Prostate gland (tissue), 2 donors: Measurements from ENCODE around the gene RNF39. TPM values are rescaled to one million over a fixed set of nuclear protein-coding genes. Genes with fewer than 3 reads are reported as not detected.

Experiments used
- DNase-seq: peaks from one replicate; pipeline ENCODE4 v3.0.0-alpha.2; 2019; ENCODE audit warnings: low spot score
- H3K27ac ChIP-seq, 2 donors: fragments of 200-600 bp; sonication (generic); 2 replicates each; pipeline ENCODE4 v1.5.1; 2017 to 2019
- H3K27me3 ChIP-seq: fragments of 200-600 bp; sonication (generic); replicated peaks from 2 replicates; pipeline ENCODE4 v1.5.1; 2019; ENCODE audit not compliant: insufficient read depth
- H3K36me3 ChIP-seq, 2 donors: fragments of 200-600 bp; sonication (generic); 1 replicate in 1 of 2; 2 replicates in 1 of 2; pipeline versions ENCODE4 v1.5.1 to v1.8.1; 2017 to 2019
- H3K4me1 ChIP-seq: fragments of 200-600 bp; sonication (generic); replicated peaks from 2 replicates; pipeline ENCODE4 v1.5.1; 2019
- H3K4me3 ChIP-seq, 2 donors: fragments of 200-600 bp; sonication (generic); 2 replicates each; pipeline ENCODE4 v1.5.1; 2017 to 2019
- H3K9me3 ChIP-seq: fragments of 200-600 bp; sonication (generic); 2 replicates; pipeline ENCODE4 v1.5.1; 2017
- CTCF ChIP-seq, 4 experiments: fragments of 200-600 bp in 2 of 4; fragments of 450-650 bp in 2 of 4; sonication (generic) in 2 of 4; IDR thresholded peaks; 1 replicate in 3 of 4; 2 replicates in 1 of 4; pipeline ENCODE4 v1.5.1; 2016 to 2019; ENCODE audit warnings: antibody characterized with exemption in 4 of 4, mild to moderate bottlenecking in 2 of 4, moderate library complexity in 2 of 4
- POLR2A ChIP-seq: fragments of 450-650 bp; IDR thresholded peaks from one replicate; pipeline ENCODE4 v1.6.1; 2016; ENCODE audit warnings: antibody characterized with exemption, mild to moderate bottlenecking
- POLR2AphosphoS5 ChIP-seq: sonication (generic); formaldehyde crosslinking; IDR thresholded peaks from one replicate; pipeline ENCODE4 v1.6.1; 2017; ENCODE audit warnings: antibody characterized with exemption
- WGBS: methylation state at CpG from one replicate; pipeline ENCODE4 v1.1.5; 2018; 5-methylcytosine and 5-hydroxymethylcytosine counted together
- intact Hi-C: fragments of 100-400 bp; cut with DNase I; formaldehyde crosslinking; loops from one replicate; pipeline ENCODE4 v1.14.2; 2022
- total RNA-seq, 2 donors: library from RNA; depleted of rRNA; stranded (reverse); fragments of >200 nt; gene quantifications; one replicate each; pipeline ENCODE4 v1.1.0, GENCODE V29; 2016

Gene RNF39
- total RNA-seq, 2 donors from 2014 or later, result 9.0 to 29.1 TPM

- peak overlapping the region; percentile 55 to 57 for H3K4me3 ChIP-seq
- intact Hi-C loops, result no loop called here
- TF ChIP-seq POLR2AphosphoS5 (peak; percentile 97), POLR2A (no peak), CTCF (IDR thresholded peaks at IDR 0.05) (peak; percentile 22 to 73 (median 58))
- H3K27me3 ChIP-seq, result no peaks in the 10 kb centered on the region
- H3K4me1 ChIP-seq, result no peaks in the 10 kb centered on the region
- H3K9me3 ChIP-seq, result no peaks in the 10 kb centered on the region
- no peaks in the 10 kb centered on the region for H3K36me3 ChIP-seq
- peak overlapping the region; percentile 77 to 88 for H3K27ac ChIP-seq
- 19% methylated on average over 22 of the region's 22 CpGs for WGBS
- peak; percentile 93 for DNase-seq
These were observed 492 bp upstream of the RNF39 start for GRCh38 chr6:30075790-30076732.

DNA sequence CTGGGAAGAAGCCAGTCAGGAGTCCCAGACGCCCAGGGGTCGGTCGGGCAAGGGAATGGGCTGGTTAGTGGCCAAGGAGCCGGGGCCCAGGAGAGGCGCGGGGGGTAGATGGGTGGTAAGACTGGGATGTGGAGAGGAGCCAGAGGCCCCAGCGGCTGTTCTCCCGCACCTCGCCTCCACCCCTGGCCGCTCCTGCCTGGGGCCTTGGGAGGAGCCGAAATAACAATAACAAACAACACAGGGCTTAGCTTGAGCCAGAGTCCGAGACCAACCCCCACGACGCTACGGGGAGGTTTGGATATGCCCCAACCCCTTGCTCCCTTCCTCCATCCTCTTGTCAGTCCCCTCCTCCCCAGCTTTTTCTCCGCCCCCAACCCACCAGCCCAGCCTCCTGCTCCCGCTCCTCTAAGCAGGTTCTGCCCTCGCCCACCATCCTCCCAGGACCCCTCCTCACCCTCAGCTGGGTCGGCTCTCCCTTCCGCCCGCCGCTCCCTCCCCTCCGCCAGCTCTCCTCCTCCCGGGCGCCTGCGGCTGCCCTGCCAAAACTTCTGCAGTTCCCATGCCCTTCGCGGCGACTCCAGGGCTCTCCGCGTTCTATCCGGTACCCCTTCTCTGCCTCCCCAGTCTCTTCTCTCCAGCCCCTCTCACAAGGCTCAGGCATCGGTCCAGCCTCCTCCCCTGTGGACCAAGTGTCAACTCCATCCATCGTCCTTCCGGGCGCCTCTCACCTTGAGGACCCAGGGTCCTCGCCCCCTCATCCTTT lies 1.1 kb downstream of the RNF39 start:
- Histone ChIP-seq H3K4me3 (peak overlapping the region; percentile 55 to 57), H3K27ac (peak overlapping the region; percentile 77 to 88), H3K9me3 (no peaks in the 10 kb centered on the region), H3K27me3 (no peaks in the 10 kb centered on the region), H3K4me1 (no peaks in the 10 kb centered on the region), H3K36me3 (no peaks in the 10 kb centered on the region)
- intact Hi-C loops, result no loop called here
- DNase-seq, result peak; percentile 41
- TF ChIP-seq CTCF (IDR thresholded peaks at IDR 0.05) (peak in 1 of 4 experiments; percentile 8), POLR2A (peak; percentile 20), POLR2AphosphoS5 (peak; percentile 17)
- 3% methylated on average over 37 of the region's 37 CpGs for WGBS

GRCh38 chr6:30073489-30074235 lies 1.9 kb downstream of the RNF39 start:
- Histone ChIP-seq H3K36me3 (no peaks in the 10 kb centered on the region), H3K27ac (peak overlapping the region; percentile 77 to 88), H3K9me3 (no peaks in the 10 kb centered on the region), H3K4me1 (no peaks in the 10 kb centered on the region), H3K4me3 (peak overlapping the region; percentile 55 to 57), H3K27me3 (no peaks in the 10 kb centered on the region)
- intact Hi-C loops, result no loop called here
- peak; percentile 36 for DNase-seq
- 30% methylated on average over 7 of the region's 7 CpGs for WGBS
- TF ChIP-seq POLR2A (no peak), CTCF (IDR thresholded peaks at IDR 0.05) (no peak), POLR2AphosphoS5 (no peak)

DNA sequence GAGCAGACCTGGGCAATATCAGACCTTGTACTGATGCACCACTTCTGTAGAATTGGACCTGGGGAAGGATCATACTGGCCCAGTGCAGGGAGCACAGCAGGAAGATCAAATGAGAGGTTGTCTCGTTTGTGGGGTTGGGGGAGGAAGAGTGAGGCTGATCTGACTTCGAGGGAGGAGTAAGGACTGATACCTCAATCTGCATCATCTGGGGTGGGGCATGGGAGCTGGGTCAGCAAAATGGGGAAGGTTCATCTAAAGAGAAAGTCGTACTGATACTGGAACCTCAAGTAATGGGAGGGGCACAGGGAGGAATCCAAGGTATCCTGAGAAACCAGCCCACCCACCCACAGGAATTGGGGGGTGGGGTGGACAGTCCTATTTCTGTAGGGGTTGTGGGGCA lies 3.7 kb downstream of the RNF39 start:
- intact Hi-C loops, result no loop called here

More for the DNA sequence above, 3.7 kb downstream of the RNF39 start:
- Histone ChIP-seq H3K36me3 (no peaks in the 10 kb centered on the region), H3K27me3 (no peaks in the 10 kb centered on the region), H3K4me1 (no peaks in the 10 kb centered on the region), H3K4me3 (no peak overlapping the region), H3K27ac (no peak overlapping the region), H3K9me3 (no peaks in the 10 kb centered on the region)
- TF ChIP-seq POLR2AphosphoS5 (no peak), POLR2A (no peak), CTCF (IDR thresholded peaks at IDR 0.05) (no peak)
- no peak for DNase-seq
- WGBS, result 64% methylated on average over 3 of the region's 3 CpGs
